ENCODE data around the gene SLC6A12.
A peak's percentile ranks its signal among the peaks of the same experiment; 100 is the strongest.

SLC6A12 gene

DNA sequence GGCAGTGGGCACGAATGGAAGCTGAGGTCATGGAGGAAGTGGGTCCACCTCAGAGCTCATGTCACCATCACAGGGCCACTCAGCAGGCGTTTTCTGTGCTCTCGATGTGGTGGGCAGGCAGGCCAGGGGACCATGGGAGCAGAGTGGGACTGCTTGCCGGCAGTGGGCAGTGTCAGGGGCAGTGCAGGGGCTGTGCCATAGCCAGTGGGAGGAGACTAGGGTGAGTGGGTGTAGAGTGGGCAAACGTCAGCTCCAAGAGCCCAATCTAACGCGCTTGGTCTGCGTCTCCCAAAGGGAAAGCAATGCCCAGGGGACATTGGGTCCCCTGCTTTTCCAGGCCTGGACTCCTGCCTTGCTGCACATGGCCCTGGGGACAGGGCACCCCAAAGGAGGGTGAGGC is 58.3 kb downstream of the SLC6A12 start:
- H3K27ac ChIP-seq, result no peak overlapping the region
- TF ChIP-seq CTCF (conservative IDR thresholded peaks at IDR 0.05), result no peak

DNA sequence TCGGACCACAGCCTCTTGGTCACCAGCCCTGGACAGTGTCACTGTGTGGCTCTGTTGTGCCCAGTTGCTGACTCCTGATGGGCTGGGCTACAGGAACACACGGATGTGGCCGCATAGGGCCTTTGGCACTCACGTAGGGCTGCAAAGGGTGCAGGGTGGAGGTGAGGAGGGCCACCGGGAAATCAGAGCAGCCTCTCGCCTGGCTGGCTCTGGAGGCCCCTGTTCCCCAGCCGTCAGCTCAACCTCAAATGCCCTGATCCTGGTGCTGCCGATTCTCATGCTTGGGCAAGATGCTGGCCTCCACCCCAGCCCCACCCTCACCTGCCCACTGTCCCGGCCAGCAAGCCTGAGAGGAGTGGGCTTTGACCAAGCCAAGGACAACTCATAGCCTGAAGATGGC is 59.0 kb downstream of the SLC6A12 start:
- H3K27ac ChIP-seq, result no peak overlapping the region
- no peak for TF ChIP-seq CTCF (conservative IDR thresholded peaks at IDR 0.05)

GRCh38 chr12:154058-154457 is 59.9 kb downstream of the SLC6A12 start:
- no peak for TF ChIP-seq CTCF (conservative IDR thresholded peaks at IDR 0.05)
- H3K27ac ChIP-seq, result no peak overlapping the region

- no peak overlapping the region for H3K27ac ChIP-seq
- peak; percentile 78 for TF ChIP-seq CTCF (conservative IDR thresholded peaks at IDR 0.05)
Observed at GRCh38 chr12:153080-153746, 60.7 kb downstream of the SLC6A12 start.

DNA sequence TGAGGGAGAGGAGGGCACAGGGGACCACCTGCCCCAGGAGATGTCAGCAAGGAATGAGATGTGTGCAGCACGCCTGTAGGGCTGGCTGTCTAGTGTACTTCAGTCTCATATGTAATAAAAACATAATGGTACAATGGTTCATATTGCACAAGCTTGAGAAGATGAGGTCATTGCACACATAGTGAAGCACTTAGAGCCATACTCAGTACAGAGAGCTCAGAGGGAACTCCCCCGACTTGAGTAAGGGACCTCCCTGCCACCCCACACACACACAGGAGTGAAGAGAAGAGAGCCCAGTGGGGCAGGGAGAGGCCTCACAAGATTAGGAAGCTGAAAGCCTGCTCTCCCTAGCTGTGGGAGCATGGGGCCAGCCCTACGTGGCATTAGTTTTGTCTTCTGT is 61.5 kb downstream of the SLC6A12 start:
- no peak for TF ChIP-seq CTCF (conservative IDR thresholded peaks at IDR 0.05)
- no peak overlapping the region for H3K27ac ChIP-seq

- no peak overlapping the region for H3K27ac ChIP-seq
- no peak for TF ChIP-seq CTCF (conservative IDR thresholded peaks at IDR 0.05)
Observed at GRCh38 chr12:151579-151978, 62.4 kb downstream of the SLC6A12 start.

- no peak for TF ChIP-seq CTCF (conservative IDR thresholded peaks at IDR 0.05)
Observed at GRCh38 chr12:148676-149416, 65.1 kb downstream of the SLC6A12 start.

More at GRCh38 chr12:148676-149416, 65.1 kb downstream of the SLC6A12 start:
- H3K27ac ChIP-seq, result no peak overlapping the region

Measured in VCaP (cell line).